CD4-positive, alpha-beta T cell treated with Interleukin-15 for 4 hours (primary cell): ENCODE results near the gene GET4.
"Not testable (repeated sequence)": the region's sequence is repeated elsewhere in the genome, so short reads cannot be mapped to it uniquely, and the experiment has no call there.

ENCODE experiments used
- DNase-seq: peaks from one replicate; pipeline ENCODE4 v3.0.0-alpha.2; 2020; ENCODE audit warnings: low spot score

Gene GET4

GRCh38 chr7:871900-872537 is 4.3 kb upstream of the GET4 start:
- DNase-seq, result no peak

GRCh38 chr7:872685-873084 is 3.7 kb upstream of the GET4 start:
- not testable (repeated sequence) for DNase-seq

GRCh38 chr7:873367-874002 is 2.9 kb upstream of the GET4 start:
- DNase-seq, result peak; percentile 75

- DNase-seq, result no peak
Observed at GRCh38 chr7:874031-874749, 2.2 kb upstream of the GET4 start.

GRCh38 chr7:875051-875450 is 1.3 kb upstream of the GET4 start:
- DNase-seq, result no peak

- no peak for DNase-seq
Observed at GRCh38 chr7:875476-876076, 778 bp upstream of the GET4 start.

- DNase-seq, result no peak
Observed at GRCh38 chr7:876972-877311, 588 bp downstream of the GET4 start.

GRCh38 chr7:877312-878232 is 1.2 kb downstream of the GET4 start:
- no peak for DNase-seq

- no peak for DNase-seq
Observed at GRCh38 chr7:879093-879492, 2.7 kb downstream of the GET4 start.

GRCh38 chr7:879706-880105 is 3.4 kb downstream of the GET4 start:
- no peak for DNase-seq

- DNase-seq, result no peak
Observed at GRCh38 chr7:880450-880849, 4.1 kb downstream of the GET4 start.

GRCh38 chr7:881441-882234 is 5.3 kb downstream of the GET4 start:
- no peak for DNase-seq

GRCh38 chr7:882336-883035 is 6.1 kb downstream of the GET4 start:
- DNase-seq, result no peak

- DNase-seq, result no peak
Observed at GRCh38 chr7:883055-884021, 7.0 kb downstream of the GET4 start.

- no peak for DNase-seq
Observed at GRCh38 chr7:884191-885003, 8.0 kb downstream of the GET4 start.

- DNase-seq, result no peak
Observed at GRCh38 chr7:885261-885892, 9.0 kb downstream of the GET4 start.

- no peak for DNase-seq
Observed at GRCh38 chr7:885893-886625, 9.7 kb downstream of the GET4 start.
